Glomerular visceral epithelial cell (primary cell): ENCODE data around the gene CCDC124.
A peak's percentile ranks its signal among the peaks of the same experiment; 100 is the strongest.
"Not testable (repeated sequence)": the region's sequence is repeated elsewhere in the genome, so short reads cannot be mapped to it uniquely, and the experiment has no call there.

Experiments used
- DNase-seq: peaks from one replicate; pipeline ENCODE4 v3.0.0-alpha.2; 2016; ENCODE audit errors: extremely low spot score

CCDC124 gene, protein sequence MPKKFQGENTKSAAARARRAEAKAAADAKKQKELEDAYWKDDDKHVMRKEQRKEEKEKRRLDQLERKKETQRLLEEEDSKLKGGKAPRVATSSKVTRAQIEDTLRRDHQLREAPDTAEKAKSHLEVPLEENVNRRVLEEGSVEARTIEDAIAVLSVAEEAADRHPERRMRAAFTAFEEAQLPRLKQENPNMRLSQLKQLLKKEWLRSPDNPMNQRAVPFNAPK

DNA sequence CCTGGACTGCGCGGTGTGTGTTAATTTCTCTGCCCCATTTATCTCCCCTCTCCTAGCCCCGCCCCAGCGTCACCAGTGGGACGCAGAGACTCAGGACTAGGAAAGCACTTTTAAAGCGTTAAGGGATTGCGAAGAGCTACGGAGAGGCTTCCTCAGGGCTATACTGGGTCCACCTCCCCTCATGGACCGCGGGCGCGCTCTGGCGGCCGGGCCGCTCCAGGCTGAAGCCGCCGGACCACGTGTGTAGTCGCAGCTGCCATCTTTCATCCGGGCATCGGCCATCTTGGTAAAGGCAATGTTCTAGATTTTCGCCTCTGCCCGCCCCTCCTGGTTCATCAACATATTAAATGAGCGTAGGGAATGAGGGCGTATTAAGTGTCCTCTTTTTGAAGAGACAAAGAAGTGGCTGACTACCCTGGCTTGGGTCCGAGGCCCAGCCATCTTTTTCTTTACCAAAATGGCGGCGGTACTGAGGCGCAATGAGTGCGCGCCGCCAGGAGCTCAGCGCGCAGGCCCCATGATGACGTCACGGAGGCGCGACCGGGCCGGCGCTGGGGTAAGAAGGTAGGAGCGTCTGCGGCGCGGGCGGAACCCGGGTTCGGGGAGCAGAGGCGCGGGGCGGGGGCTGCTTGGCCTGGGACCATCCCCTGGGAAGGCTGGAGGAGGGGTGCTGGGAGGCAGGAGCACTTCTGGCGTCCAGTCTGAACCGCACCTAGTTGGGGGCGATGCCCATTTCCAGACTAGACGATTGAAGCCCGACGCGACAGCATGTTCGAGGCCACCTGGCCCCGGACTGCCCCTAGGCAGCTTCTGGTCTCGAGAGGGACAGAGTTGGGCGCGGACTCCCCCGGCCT is at the start of gene CCDC124:
Gene CCDC124, plus strand, starts transcription at position 531 of the 854 bp plus-strand sequence. CDS start 3,406 bp downstream, outside the sequence.
- peak; percentile 94 for DNase-seq

DNA sequence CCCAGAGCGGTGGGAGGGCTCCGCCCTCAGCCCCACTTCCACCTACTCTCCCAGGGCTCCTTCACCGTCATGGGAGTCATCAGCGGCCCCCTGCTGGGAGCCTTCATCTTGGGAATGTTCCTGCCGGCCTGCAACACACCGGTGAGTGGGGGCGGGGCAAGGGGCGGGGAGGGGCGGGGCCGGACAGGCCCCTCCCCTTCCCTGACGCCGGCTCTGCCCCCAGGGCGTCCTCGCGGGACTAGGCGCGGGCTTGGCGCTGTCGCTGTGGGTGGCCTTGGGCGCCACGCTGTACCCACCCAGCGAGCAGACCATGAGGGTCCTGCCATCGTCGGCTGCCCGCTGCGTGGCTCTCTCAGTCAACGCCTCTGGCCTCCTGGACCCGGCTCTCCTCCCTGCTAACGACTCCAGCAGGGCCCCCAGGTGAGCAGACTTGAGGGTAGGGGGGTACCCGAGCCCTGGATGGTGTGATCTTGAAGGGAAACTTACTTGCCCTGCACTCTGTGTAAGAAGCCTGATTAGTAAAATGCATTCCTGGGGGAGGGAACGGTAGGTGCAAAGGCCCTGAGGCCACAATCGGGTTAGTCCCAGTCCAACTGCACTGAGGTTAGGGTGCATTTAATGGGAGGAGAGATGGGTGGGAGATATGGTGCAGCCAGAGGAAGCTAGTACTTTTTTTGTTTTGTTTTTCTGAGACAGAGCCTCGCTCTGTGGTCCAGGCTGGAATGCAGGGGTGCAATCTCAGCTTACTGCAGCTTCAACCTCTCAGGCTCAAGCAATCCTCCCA is 49.0 kb upstream of the CCDC124 start:
- DNase-seq, result no peak

DNA sequence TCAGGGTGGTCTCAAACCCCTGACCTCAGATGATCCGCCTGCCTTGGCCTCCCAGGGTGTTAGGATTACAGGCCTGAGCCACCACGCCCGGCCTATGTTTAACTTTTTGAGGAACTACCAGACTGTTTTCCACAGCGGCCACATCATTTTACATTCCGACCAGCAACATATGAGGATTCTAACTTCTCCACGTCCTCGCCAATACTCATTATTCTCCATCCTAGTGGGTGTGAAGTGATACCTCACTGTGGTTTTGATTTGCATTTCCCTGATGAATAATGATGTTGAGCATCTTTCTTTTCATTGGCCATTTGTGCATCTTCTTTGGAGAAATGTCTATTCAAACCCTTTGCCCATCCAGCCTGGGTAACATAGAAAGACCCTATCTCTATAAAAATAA is 46.3 kb upstream of the CCDC124 start:
- no peak for DNase-seq

DNA sequence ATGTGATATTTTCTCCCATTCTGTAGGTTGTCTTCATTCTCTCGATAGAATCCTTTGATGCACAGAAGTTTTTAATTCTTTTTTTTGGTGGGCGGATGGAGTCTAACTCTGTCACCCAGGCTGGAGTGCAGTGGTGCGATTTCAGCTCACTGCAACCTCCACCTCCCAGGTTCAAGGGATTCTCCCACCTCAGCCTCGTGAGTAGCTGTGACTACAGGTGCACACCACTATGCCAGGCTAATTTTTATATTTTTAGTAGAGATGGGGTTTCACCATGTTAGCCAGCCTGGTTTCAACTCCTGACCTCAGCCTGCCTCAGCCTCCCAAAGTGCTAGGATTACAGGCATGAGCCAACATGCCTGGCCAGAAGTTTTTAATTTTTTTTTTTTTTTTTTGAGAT is 45.6 kb upstream of the CCDC124 start:
- not testable (repeated sequence) for DNase-seq

DNA sequence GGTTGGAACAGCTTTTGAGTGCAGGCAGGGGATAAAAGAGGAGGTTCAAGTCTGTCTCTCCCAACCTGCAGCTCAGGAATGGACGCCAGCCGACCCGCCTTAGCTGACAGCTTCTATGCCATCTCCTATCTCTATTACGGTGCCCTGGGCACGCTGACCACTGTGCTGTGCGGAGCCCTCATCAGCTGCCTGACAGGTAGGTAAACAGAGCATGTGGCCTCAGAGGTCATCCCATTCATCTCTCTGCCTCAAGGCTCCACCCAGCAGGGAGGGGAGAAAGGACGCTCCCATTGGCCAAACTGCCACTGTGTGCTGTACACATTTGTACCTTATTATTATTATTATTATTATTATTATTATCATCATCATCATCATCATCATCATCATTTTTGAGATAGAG is 44.6 kb upstream of the CCDC124 start:
- DNase-seq, result no peak

DNA sequence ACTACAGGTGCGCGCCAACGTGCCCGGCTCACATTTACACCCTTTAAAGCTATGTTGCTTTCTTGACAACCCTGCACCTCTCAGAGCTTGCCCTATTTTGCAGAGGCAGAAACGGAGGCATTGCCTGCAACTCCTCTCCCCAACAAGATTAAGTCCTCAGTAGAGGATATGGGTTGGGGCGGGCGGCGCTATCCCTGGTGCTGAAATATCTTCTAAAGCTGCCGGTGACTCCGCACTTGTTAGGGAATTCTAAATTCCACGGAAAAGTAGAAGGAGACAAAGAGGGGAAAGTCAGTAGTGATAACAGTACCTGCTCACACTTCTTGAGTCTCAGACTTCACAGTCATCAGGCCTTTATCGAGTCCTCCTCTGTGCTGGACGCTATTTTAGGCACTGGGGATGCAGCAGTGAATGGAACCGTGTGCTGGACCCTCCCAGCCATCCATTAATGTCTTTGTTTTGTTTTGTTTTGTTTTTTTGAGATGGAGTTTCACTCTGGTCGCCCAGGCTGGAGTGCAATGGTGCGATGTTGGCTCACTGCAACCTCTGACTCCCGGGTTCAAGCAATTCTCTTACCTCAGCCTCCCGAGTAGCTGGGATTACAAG is 43.1 kb upstream of the CCDC124 start:
- DNase-seq, result no peak

DNA sequence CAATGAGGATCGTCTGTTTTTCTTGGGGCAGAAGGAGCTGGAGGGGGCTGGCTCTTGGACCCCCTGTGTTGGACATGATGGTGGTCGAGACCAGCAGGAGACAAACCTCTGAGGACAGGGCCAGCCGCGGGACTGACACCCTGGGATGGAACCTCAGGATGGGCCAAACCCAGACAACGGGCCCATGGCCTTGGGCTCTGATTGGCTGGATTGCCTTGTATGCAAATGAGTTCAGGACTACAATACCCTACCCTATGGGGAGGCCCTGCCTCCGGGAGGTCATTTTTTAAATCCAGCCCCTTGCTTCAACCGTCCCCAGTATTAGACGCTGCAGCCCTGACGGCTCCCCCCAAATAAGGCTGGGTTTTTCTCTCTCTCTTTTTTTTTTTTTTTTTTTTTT is 39.0 kb upstream of the CCDC124 start:
- no peak for DNase-seq

DNA sequence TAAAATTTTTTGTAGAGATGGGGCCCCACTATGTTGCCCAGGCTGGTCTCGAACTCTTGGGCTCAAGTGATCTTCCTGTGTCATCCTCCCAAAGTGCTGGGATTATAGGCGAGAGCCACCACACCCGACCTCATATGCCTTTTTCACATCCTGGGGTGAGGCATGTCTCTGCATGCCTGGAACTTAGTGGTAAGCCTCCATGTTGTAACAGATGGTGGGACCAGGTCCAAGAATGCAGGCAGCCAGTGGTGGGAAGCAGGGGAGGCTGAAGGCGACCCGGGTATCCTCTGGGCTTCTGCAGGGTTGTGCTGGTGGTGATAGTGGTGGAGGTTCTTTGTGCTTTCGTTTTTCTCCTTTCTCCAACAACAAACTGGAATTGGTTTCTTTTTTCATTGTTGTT is 30.1 kb upstream of the CCDC124 start:
- peak; percentile 34 for DNase-seq

DNA sequence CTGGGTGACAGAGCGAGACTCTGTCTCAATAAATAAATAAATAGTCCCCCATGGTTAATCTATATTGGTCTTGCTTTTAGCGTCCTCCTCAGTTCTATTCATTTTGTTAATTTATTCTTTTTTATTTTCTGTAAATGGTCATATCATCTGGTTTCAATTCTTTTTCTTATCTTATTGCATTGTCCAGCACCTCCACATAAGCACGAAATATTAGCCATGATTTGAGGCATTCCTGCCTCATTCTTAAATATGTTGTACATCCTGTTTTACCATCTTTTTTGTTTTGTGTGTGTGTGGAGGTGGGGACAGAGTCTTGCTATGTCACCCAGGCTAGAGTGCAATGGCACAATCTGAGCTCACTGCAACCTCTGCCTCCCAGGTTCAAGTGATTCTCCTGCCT is 24.6 kb upstream of the CCDC124 start:
- DNase-seq, result no peak

DNA sequence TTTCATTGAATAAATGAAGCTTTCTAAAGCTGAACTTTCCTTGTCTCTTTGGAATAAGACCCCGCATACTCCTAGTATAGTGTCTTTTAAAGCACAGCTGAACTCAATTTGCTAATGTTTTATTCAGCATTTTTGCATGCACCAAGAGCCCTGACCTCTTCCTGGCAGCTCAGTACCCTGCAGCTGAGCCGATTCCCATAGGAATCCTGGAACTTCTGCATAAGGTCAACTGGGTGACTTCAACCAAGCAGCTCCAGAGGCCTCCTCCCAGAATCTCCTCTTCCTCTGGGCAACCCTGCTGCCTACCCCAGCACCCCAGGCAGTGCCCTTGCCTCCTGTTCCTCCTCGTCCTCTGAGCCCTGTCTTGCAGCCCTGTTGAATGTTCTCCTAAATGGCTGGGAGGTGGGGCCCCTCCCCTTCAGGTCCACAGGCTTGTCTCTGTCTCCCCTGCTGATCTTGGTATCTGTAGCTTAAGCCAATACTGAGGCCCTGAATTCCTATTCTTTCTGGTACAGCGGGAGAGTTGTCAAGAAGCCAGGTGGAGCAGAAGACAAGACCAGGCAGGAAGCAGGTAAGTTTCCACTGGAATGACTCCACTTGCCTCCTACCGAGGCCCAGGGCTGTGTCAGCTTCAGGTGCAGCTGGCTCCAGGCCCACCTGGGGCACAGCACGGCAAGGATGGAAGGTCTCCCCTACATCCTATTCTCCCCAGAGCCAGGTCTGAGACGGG is 23.6 kb upstream of the CCDC124 start:
- DNase-seq, result no peak

DNA sequence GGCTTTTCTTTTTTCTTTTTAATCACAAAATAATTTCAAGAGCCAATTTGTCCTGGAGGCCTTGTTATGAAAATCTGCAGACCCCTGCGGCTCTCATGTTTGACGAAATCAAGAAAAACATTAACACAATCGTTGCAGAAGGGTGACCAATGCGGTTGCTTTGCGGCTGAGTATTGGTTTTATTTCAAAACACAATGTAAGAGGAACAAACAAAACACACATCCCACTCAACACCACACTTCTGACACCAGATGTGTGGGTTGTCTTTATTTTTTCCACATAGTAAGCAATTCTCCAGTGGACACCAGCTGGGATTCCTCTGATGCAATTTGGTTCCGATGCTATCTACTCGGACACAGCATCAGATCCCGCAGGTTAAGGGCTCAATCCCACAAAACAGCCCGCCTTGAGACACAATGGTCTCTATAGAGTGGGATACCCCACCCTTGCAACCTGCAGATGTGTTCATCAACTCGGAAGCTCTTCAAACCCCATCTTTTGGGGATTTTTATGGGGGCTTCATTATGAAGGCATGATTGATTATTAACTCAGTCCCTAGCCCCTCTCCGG is 21.9 kb upstream of the CCDC124 start:
- no peak for DNase-seq

DNA sequence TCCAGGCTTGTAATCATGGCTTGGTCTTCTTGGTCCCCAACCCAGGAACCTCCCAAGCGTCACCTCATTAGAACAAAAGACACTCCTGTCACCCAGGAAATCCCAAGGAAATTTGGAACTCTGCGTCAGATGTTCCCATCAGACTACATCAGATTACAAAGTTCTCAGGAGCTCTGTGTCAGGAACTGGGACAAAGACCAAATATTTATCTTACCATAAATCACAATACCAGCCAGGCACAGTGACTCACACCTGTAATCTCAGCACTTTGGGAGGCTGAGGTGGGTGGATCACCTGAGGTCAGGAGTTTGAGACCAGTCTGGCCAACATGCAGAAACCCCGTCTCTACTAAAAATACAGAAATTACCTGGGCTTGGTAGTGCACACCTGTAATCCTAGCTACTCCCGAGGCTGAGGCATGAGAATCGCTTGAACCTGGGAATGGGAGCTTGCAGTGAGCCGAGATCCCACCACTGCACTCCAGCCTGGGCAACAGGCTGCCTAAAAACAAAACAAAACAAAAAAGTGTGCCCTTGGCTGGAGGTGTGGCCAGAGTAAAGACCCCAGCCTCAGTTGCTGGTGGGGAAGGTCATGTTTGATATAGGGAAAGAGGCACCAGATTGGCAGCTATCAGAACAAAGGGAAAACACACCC is 16.7 kb upstream of the CCDC124 start:
- DNase-seq, result no peak

DNA sequence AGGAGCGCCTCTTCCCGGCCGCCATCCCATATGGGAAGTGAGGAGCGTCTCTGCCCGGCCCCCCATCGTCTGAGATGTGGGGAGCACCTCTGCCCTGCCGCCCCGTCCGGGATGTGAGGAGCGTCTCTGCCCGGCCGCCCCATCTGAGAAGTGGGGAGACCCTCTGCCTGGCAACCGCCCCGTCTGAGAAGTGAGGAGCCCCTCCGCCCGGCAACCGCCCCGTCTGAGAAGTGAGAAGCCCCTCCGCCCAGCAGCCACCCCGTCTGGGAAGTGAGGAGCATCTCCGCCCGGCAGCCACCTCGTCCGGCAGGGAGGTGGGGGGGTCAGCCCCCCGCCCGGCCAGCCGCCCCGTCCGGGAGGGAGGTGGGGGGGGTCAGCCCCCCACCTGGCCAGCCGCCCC is 14.7 kb upstream of the CCDC124 start:
- not testable (repeated sequence) for DNase-seq

DNA sequence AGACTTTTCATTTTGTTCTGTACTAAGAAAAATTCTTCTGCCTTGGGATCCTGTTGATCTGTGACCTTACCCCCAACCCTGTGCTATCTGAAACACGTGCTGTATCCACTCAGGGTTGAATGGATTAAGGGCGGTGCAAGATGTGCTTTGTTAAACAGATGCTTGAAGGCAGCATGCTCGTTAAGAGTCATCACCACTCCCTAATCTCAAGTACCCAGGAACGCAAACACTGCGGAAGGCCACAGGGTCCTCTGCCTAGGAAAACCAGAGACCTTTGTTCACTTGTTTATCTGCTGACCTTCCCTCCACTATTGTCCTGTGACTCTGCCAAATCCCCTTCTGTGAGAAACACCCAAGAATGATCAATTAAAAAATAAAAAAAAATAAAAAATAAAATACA is 13.7 kb upstream of the CCDC124 start:
- not testable (repeated sequence) for DNase-seq

DNA sequence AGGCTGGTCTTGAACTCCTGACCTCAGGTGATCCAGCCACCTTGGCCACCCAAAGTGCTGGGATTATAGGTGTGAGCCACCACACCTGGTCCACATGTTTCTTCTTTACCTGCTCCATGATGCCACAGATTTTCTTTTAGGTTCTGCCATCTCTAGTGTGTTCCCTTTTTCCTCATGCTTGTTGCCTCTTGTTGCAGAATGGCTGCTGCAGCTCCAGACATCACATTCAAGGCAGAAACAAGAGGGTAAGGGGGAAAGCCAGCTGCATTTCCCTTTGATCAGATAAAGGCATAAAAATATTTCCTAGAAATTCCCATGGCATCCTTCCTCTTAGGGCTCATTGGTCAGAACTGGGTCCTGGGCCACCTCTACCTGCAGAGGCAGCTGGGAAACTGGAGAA is 12.3 kb upstream of the CCDC124 start:
- no peak for DNase-seq

DNA sequence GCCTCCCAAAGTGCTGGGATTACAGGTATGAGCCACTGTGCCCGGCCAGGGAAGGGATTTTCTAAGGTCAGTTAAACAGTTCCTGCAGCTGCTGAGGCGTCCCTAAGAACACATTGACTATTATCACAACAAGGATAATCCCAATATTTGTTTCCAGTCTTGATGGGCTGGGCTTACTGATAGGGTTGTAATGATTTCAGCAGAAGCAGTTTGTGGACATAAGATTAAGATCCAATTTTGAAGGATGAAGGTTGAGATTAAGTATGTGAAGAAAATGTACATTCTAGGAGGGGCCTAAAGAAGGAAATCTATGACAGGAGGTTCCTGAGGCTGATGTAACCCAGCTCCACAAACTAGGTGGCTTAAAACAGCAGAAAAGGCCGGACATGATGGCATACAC is 10.7 kb upstream of the CCDC124 start:
- DNase-seq, result no peak

DNA sequence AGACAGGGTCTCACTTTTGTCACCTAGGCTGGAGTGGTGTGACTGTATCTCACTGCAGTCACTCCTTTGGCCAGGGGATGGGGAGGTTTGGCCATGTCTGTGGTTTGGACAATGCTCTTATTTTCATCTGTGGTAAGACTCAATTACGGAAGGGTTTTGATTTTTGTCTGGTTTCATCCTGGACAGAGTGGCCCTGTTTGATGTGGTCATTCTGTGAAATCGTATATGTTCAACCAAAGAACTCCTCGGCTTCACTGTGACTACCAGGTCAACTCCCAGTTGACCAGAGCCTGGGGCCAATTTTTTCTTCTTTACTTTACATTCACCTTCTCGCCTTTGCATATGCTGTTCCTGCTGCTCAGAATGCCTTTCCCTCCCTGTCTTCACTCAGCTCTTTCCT is 6.8 kb upstream of the CCDC124 start:
- no peak for DNase-seq

DNA sequence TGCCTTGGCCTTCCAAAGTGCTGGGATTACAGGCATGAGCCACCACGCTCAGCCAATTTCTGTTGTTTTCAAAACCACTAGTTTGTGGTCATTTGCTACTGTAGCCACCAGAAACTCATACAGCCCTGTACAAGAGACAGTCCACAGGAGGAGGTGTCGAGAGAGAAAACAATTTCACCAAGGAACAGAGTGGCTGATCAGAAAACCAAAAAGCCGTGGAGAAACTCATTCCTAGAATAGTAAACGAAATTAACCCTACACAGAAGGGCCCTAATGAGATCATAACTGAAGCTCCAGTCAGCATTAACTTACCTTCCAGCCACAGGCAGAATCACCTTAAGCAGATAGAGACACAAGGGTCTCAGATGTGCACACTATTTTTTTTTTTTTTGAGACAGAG is 3.8 kb upstream of the CCDC124 start:
- DNase-seq, result no peak

DNA sequence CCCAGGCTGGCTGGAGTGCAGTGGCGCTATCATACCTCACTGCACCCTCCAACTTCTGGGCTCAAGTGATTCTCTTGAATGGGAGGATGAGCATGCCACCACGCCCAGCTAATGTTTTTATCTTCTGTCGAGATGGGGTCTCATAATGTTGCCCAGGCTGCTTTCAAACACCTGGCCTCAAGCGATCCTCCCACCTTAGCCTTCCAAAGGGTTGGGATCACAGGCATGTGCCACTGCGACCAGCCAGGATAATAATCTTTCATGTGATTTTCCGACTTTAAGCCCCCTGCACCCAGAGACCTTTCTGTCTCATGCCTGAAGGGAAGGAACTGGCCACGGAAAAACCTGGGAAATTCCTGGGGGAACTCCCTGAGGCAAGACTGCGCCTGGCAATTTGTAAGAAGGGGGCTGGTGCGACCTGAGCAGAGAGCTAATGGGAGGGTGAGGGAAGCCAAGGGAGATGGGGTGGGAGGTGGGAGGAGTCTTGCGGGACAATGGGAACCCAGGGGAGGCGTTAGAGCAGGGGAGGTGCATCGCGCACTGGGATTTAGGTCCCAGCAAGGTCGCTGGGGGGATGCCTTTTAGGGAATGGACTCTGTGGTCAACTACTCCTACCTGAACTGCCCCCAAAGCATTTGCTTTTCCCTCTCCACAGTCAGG is 1.2 kb upstream of the CCDC124 start:
- peak; percentile 60 for DNase-seq
